Measurements from ENCODE around the gene DNM3.

GRCh38 chr1:171961861-171962260 is 120.6 kb downstream of the DNM3 start:
- no peak for TF ChIP-seq CTCF (IDR thresholded peaks at IDR 0.05)
- no peak for TF ChIP-seq EZH2 (IDR thresholded peaks at IDR 0.05)
- TF ChIP-seq EZH2phosphoT487 (IDR thresholded peaks at IDR 0.05): no peak

Data from neural progenitor cell (in vitro differentiated cells).